Measurements from ENCODE around the gene STX2.

Gene STX2

DNA sequence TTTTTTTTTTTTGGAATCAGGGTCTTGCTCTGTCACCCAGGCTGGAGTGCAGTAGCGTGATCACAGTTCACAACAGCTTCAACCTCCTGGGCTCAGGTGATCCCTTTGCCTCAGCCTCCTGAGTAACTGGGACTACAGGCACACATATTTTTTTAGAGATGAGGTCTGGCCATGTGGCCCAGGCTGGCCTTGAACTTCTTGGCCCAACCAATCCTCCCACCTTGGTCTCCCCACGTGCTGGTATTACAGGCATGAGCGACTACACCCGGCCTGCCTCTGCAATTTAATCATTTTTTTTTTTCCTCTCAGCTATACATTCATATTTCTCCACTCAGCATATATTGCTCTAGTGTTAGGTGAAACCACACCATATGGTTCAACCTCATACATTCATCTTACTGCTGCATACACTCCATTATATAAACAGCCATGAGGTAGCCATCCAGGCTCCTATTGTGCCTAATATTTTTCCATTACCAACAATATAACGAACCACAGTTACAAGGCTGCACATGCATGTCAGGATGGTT lies 7.1 kb downstream of the STX2 start:
- DNase-seq (ENCODE audit: extremely low read depth in 1 of 2, low read depth in 1 of 2) = no peak

- DNase-seq (ENCODE audit: extremely low read depth in 1 of 2, low read depth in 1 of 2) = no peak
These were observed 7.8 kb downstream of the STX2 start for GRCh38 chr12:130831246-130831645.

DNA sequence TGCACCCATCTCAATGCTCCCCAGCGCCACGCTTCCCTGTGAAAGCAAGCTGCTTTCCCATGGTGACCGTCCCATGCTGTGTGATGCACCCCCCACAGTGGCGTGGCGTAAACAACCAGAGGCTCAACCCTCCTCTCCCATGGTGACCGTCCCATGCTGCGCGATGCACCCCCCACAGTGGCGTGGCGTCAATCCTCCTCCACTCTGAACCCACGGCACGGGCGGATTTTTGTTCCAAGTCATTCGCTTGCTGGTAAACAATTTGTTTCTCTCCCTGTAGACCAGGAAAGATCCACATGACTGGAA lies 8.9 kb downstream of the STX2 start:
- DNase-seq (ENCODE audit: extremely low read depth in 1 of 2, low read depth in 1 of 2) = no peak

DNA sequence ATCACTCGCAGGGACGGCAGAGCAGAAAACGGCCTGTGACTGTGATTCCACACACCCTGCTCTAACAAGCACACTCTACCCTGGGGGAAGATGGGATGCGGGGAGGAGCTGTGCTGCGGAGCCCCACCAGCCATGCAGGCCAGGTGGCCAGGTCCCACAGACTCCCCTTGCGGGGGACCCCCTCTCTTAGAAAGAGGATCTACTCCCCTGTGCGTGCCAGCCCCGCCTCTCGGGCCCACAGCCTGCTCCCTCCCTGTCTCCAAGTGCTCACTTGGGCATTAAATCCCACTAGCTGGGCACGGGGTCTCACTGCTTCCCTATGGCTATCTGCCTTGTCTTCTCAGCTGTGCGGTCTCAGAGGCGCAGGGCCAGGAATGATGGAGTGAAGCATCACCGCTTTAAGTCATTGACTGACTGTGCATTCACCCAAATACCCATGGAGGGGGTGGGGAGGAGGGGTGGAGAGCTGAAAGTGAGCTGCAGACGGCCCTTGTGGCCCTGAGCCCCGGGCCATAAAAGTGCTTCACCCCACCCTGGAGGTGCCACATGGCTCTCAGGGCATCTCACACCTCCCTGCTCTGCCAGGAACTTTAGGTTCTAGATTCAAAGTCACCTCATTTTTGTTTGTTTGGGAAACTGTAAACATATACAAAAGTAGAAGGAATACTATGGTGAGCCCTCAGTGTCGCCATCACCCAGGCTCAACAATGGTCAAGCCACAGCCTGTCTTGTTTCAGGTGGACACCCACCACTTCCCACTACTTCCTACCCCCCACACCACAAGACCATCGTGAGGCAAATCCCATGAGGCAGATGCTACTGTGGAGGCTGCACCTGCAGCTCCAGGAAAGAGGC lies 9.4 kb downstream of the STX2 start:
- no peak for DNase-seq (ENCODE audit: extremely low read depth in 1 of 2, low read depth in 1 of 2)

DNA sequence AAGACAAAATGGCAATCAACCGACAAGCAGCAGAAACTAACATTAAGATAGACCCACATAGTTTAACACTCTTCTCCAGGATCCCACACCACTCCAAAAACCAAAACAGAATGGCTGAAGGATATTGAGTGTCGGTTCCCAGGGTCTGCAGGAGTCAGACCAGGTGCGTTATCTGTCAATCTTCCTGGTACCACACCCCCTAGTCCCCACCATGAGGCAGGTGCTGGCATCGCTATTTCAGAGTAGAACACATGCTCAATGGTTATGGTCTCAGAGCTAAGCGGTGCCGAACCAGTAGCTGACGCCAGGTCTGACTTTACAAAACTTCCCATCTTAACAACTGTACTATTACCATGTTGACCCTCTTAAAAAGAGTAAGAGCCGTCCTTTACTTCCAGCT lies 10.2 kb downstream of the STX2 start:
- no peak for DNase-seq (ENCODE audit: extremely low read depth in 1 of 2, low read depth in 1 of 2)

- no peak for DNase-seq (ENCODE audit: extremely low read depth in 1 of 2, low read depth in 1 of 2)
These were observed 11.6 kb downstream of the STX2 start for GRCh38 chr12:130827432-130827831.

- peak; percentile 61 to 65 for DNase-seq (ENCODE audit: extremely low read depth in 1 of 2, low read depth in 1 of 2)
These were observed 12.8 kb downstream of the STX2 start for GRCh38 chr12:130826151-130826801.

- no peak for DNase-seq (ENCODE audit: extremely low read depth in 1 of 2, low read depth in 1 of 2)
These were observed 13.3 kb downstream of the STX2 start for GRCh38 chr12:130825771-130826150.

DNA sequence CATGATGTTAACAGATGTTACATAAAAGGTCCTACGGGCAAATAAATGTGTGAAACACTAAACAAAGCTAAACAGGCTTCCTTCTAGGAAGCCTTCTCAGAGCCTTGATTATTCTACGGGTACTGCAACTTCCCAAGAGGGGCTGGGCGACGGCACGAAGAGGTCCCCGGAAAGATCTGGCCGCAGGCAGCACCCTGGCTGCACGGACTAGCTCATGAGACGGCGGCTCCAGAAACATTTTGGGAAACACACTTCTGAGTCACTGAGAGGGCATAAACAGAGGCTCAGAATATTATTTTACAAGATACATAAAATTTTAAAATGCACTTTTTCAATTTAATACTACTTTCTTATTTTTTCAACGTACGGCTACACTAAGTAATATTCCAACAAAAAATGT lies 19.4 kb downstream of the STX2 start:
- no peak for DNase-seq (ENCODE audit: extremely low read depth in 1 of 2, low read depth in 1 of 2)

GRCh38 chr12:130818635-130819576 lies 20.1 kb downstream of the STX2 start:
- DNase-seq (ENCODE audit: extremely low read depth in 1 of 2, low read depth in 1 of 2) = peak; percentile 44 to 50

DNA sequence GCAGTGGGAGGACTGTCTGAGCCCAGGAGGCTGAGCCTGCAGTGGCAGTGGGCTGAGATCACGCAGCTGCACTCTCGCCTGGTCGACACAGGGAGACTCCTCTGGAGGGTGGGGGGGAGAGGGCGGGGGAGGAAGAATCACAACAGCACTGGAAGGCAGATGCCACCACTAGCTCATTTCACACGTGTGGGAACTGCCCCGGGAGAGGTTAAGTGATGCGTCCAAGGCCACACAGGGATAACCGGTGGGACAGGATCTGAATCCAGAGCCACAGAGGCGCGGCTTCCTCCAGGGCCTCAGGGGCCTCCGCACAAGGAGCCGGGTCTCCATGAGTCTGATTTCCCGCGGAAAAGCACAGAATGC lies 20.8 kb downstream of the STX2 start:
- DNase-seq (ENCODE audit: extremely low read depth in 1 of 2, low read depth in 1 of 2) = no peak

- no peak for DNase-seq (ENCODE audit: extremely low read depth in 1 of 2, low read depth in 1 of 2)
These were observed 21.2 kb downstream of the STX2 start for GRCh38 chr12:130817804-130818203.

GRCh38 chr12:130816097-130816496 lies 23.0 kb downstream of the STX2 start:
- no peak for DNase-seq (ENCODE audit: extremely low read depth in 1 of 2, low read depth in 1 of 2)

- no peak for DNase-seq (ENCODE audit: extremely low read depth in 1 of 2, low read depth in 1 of 2)
These were observed 23.9 kb downstream of the STX2 start for GRCh38 chr12:130815028-130815741.

- DNase-seq (ENCODE audit: extremely low read depth in 1 of 2, low read depth in 1 of 2) = no peak
These were observed 25.1 kb downstream of the STX2 start for GRCh38 chr12:130813949-130814348.

DNA sequence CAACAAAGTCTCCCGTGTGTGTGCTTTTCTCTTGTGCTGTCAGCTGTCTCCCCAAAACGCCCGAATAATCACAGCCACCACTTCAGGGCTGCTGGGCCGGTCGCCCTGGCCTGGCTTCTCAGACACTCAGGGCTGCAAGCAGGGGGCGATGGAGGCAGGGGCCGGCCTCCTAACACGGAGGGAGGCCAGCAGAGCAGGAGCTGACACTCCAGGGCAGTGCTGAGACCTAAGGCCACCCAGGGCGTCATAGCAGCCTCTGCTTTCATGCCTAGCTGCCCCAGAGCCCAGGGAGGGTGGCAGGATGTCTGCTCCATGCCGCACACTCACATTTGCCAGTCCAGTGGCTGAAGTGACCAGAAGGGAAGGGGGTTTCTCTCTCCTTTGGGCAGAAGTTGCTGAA lies 25.6 kb downstream of the STX2 start:
- DNase-seq (ENCODE audit: extremely low read depth in 1 of 2, low read depth in 1 of 2) = no peak

- no peak for DNase-seq (ENCODE audit: extremely low read depth in 1 of 2, low read depth in 1 of 2)
These were observed 29.3 kb downstream of the STX2 start for GRCh38 chr12:130809791-130810190.

- DNase-seq (ENCODE audit: extremely low read depth in 1 of 2, low read depth in 1 of 2) = no peak
These were observed 31.7 kb downstream of the STX2 start for GRCh38 chr12:130807309-130807708.

GRCh38 chr12:130806574-130806973 lies 32.5 kb downstream of the STX2 start:
- no peak for DNase-seq (ENCODE audit: extremely low read depth in 1 of 2, low read depth in 1 of 2)

- no peak for DNase-seq (ENCODE audit: extremely low read depth in 1 of 2, low read depth in 1 of 2)
These were observed 33.4 kb downstream of the STX2 start for GRCh38 chr12:130805635-130806034.

- DNase-seq (ENCODE audit: extremely low read depth in 1 of 2, low read depth in 1 of 2) = no peak
These were observed 34.8 kb downstream of the STX2 start for GRCh38 chr12:130804216-130804615.

All from stimulated activated CD8-positive, alpha-beta memory T cell treated with anti-CD3 and anti-CD28 coated beads, Interleukin-7, amount 100 ng/mL, for 48 hours (primary cell).